Fibroblast of villous mesenchyme (primary cell): ENCODE data around the gene PGGHG. TPM values are rescaled to one million over a fixed set of nuclear protein-coding genes. Genes with fewer than 3 reads are reported as not detected.
A peak's percentile ranks its signal among the peaks of the same experiment; 100 is the strongest.

Experiments used
- DNase-seq: peaks from one replicate; pipeline ENCODE4 v3.0.0-alpha.2; 2010; ENCODE audit warnings: low read depth
- H3K4me3 ChIP-seq: 2 replicates; pipeline ENCODE4 v1.5.1; 2011; ENCODE audit warnings: low read depth, mild to moderate bottlenecking, low read length
- CTCF ChIP-seq: IDR thresholded peaks from 2 replicates; pipeline ENCODE4 v1.5.1; 2012; ENCODE audit warnings: low read depth, mild to moderate bottlenecking, low read length; ENCODE audit not compliant: insufficient read depth
- total RNA-seq: library from RNA; depleted of rRNA; stranded (reverse); fragments of >200 nt; gene quantifications from 2 replicates; pipeline ENCODE4 v1.2.3, GENCODE V29; 2012

The PGGHG gene
- total RNA-seq, 1 donor = 7.8 TPM

GRCh38 chr11:250740-251299 is 38.1 kb upstream of the PGGHG start:
- DNase-seq = peak; percentile 63
- no peak overlapping the region for H3K4me3 ChIP-seq

GRCh38 chr11:251550-251949 is 37.4 kb upstream of the PGGHG start:
- TF ChIP-seq CTCF = peak; percentile 9
- no peak overlapping the region for H3K4me3 ChIP-seq
- DNase-seq = no peak

More at GRCh38 chr11:250740-251299, 38.1 kb upstream of the PGGHG start:
- TF ChIP-seq CTCF = peak; percentile 72

GRCh38 chr11:252666-253065 is 36.3 kb upstream of the PGGHG start:
- no peak for DNase-seq
- no peak for TF ChIP-seq CTCF
- H3K4me3 ChIP-seq = no peak overlapping the region

- TF ChIP-seq CTCF = no peak
- DNase-seq = no peak
- no peak overlapping the region for H3K4me3 ChIP-seq
Observed at GRCh38 chr11:253160-253885, 35.6 kb upstream of the PGGHG start.

- no peak for TF ChIP-seq CTCF
- DNase-seq = no peak
- H3K4me3 ChIP-seq = no peak overlapping the region
Observed at GRCh38 chr11:253886-254270, 35.0 kb upstream of the PGGHG start.

GRCh38 chr11:255176-255575 is 33.8 kb upstream of the PGGHG start:
- no peak overlapping the region for H3K4me3 ChIP-seq
- peak; percentile 53 for DNase-seq
- no peak for TF ChIP-seq CTCF
